Measurements from ENCODE around the gene YKT6.

YKT6 gene

GRCh38 chr7:44211126-44211675, 10.4 kb downstream of the YKT6 start:
- no peak overlapping the region for H3K4me3 ChIP-seq (ENCODE audit: low read length)
- no peak overlapping the region for H2AFZ ChIP-seq (ENCODE audit: low read depth, low read length)
- no peaks in the 10 kb centered on the region for H3K4me1 ChIP-seq (ENCODE audit: insufficient read depth, low read length)
- no peaks in the 10 kb centered on the region for H3K9me3 ChIP-seq (ENCODE audit: low read length)
- H3K36me3 ChIP-seq (ENCODE audit: insufficient read depth, low read length), result peaks cover 66% of the 10 kb centered on the region
- H3K27me3 ChIP-seq (ENCODE audit: insufficient read depth, low read length), result no peaks in the 10 kb centered on the region

DNA sequence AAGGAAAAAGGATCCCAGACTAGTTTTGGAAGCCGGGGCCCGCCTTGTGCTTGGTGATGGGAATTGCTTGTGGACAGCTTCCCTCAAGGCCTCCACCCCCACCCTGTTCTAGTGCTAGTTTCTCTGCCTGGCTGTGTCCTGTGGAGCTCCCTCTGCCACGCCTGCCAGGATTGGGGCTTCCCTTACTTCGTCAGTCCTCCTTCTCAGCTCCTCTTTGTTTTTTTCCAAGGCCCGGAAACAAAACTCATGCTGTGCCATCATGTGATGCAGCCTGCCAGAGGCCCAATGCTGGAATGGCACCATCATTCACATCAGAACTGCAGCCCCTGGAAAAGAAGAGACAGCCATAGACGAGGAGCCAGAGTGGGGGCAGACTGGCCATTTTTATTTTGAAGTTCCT, 11.2 kb downstream of the YKT6 start:
- no peaks in the 10 kb centered on the region for H3K9me3 ChIP-seq (ENCODE audit: low read length)
- H3K4me1 ChIP-seq (ENCODE audit: insufficient read depth, low read length), result no peaks in the 10 kb centered on the region
- no peak overlapping the region for H2AFZ ChIP-seq (ENCODE audit: low read depth, low read length)
- H3K36me3 ChIP-seq (ENCODE audit: insufficient read depth, low read length), result peaks cover 57% of the 10 kb centered on the region
- H3K4me3 ChIP-seq (ENCODE audit: low read length), result no peak overlapping the region
- no peaks in the 10 kb centered on the region for H3K27me3 ChIP-seq (ENCODE audit: insufficient read depth, low read length)

- H3K36me3 ChIP-seq (ENCODE audit: insufficient read depth, low read length), result peaks cover 52% of the 10 kb centered on the region
These were observed 11.9 kb downstream of the YKT6 start for GRCh38 chr7:44212581-44213184.

DNA sequence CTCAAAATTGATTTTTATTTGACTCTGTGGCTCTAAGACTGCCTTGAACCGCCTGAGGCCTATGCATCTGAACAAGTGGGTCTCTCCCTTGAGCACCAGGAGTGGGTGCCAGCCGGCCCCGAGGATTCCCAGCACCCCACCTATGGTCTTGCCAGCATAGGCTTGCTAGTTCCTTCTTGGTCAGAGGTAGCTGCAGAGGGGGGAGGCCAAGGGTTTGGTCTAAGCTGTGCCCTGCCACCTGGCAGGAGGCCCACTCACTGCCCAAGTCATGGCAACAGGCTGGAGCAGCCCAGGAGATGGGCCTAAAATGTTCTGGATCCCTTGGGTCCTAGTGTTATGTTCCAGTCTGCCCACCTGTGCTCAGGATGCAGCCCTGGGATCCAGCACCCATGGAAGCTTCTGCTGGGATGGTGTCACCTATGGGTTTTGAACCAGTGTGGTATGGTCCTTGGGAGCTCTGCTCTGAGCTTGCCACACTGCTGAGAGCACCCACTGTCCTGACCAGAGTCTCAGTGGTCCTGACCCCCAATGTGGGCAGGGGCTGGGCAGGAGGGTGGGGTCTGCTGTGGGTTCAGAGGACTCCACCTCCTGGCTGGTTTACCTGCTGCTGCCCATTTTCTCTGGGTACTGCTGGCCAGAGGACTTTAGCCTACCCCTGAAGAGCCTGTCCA, 12.6 kb downstream of the YKT6 start:
- Histone ChIP-seq H3K27me3 (ENCODE audit: insufficient read depth, low read length) (no peaks in the 10 kb centered on the region), H3K4me3 (ENCODE audit: low read length) (no peak overlapping the region), H2AFZ (ENCODE audit: low read depth, low read length) (no peak overlapping the region), H3K9me3 (ENCODE audit: low read length) (no peaks in the 10 kb centered on the region), H3K4me1 (ENCODE audit: insufficient read depth, low read length) (peaks cover 6% of the 10 kb centered on the region), H3K36me3 (ENCODE audit: insufficient read depth, low read length) (peaks cover 47% of the 10 kb centered on the region)

More at GRCh38 chr7:44212581-44213184, 11.9 kb downstream of the YKT6 start:
- no peaks in the 10 kb centered on the region for H3K4me1 ChIP-seq (ENCODE audit: insufficient read depth, low read length)
- H3K9me3 ChIP-seq (ENCODE audit: low read length), result no peaks in the 10 kb centered on the region
- no peak overlapping the region for H3K4me3 ChIP-seq (ENCODE audit: low read length)
- H3K27me3 ChIP-seq (ENCODE audit: insufficient read depth, low read length), result no peaks in the 10 kb centered on the region
- H2AFZ ChIP-seq (ENCODE audit: low read depth, low read length), result no peak overlapping the region

DNA sequence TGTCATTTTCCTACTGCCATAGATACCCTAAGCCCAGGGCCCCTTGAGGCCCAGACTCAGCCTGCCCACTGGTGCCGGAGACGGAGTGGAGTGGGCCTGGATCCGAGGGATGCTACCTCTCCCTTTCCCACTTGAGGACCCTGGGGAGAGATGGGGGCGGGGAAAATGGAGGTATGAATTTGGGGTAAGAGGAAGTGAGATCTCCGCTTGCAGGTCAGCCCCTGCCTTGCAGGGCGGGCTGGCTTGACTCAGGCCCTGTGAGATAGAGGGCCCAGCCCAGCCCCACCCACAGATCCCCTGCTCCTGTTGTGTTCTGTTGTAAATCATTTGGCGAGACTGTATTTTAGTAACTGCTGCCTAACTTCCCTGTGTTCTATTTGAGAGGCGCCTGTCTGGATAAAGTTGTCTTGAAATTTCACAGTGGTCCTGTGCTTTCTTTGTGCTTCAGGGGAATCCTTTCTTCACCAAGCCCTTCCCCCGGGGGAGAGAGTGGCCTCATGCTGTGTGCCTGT, 13.2 kb downstream of the YKT6 start:
- no peaks in the 10 kb centered on the region for H3K27me3 ChIP-seq (ENCODE audit: insufficient read depth, low read length)
- peaks cover 1% of the 10 kb centered on the region for H3K9me3 ChIP-seq (ENCODE audit: low read length)
- no peak overlapping the region for H3K4me3 ChIP-seq (ENCODE audit: low read length)
- peaks cover 41% of the 10 kb centered on the region for H3K36me3 ChIP-seq (ENCODE audit: insufficient read depth, low read length)
- peaks cover 11% of the 10 kb centered on the region for H3K4me1 ChIP-seq (ENCODE audit: insufficient read depth, low read length)
- no peak overlapping the region for H2AFZ ChIP-seq (ENCODE audit: low read depth, low read length)

DNA sequence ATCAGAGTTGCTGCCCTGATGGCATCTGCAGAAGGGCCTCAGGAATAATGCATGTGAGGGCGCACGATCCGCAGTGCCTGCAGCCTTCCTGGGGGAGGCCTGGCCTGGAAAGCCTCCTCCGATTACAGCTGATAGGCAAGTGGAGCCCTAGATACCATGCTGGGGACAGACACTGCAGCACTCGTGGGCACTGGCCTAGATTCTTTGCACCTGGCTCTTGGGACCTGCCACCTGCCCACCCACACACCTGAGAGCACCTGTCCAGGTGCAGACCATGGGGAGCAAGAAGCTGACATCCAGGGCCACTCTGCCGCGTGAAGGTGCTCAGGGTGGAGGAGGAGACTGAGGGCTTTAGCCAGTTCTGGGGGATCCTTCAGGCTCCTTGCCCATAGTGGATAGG, 14.8 kb downstream of the YKT6 start:
- H3K4me1 ChIP-seq (ENCODE audit: insufficient read depth, low read length), result peaks cover 11% of the 10 kb centered on the region
- H3K27me3 ChIP-seq (ENCODE audit: insufficient read depth, low read length), result no peaks in the 10 kb centered on the region
- no peak overlapping the region for H3K4me3 ChIP-seq (ENCODE audit: low read length)
- H2AFZ ChIP-seq (ENCODE audit: low read depth, low read length), result no peak overlapping the region
- peaks cover 27% of the 10 kb centered on the region for H3K36me3 ChIP-seq (ENCODE audit: insufficient read depth, low read length)
- peaks cover 2% of the 10 kb centered on the region for H3K9me3 ChIP-seq (ENCODE audit: low read length)

GRCh38 chr7:44216019-44216418, 15.2 kb downstream of the YKT6 start:
- peaks cover 2% of the 10 kb centered on the region for H3K9me3 ChIP-seq (ENCODE audit: low read length)

GRCh38 chr7:44216521-44217222, 15.9 kb downstream of the YKT6 start:
- Histone ChIP-seq H3K4me3 (ENCODE audit: low read length) (no peak overlapping the region), H2AFZ (ENCODE audit: low read depth, low read length) (no peak overlapping the region), H3K36me3 (ENCODE audit: insufficient read depth, low read length) (peaks cover 17% of the 10 kb centered on the region), H3K9me3 (ENCODE audit: low read length) (peaks cover 2% of the 10 kb centered on the region), H3K27me3 (ENCODE audit: insufficient read depth, low read length) (no peaks in the 10 kb centered on the region), H3K4me1 (ENCODE audit: insufficient read depth, low read length) (peaks cover 11% of the 10 kb centered on the region)

More at GRCh38 chr7:44216019-44216418, 15.2 kb downstream of the YKT6 start:
- H3K4me3 ChIP-seq (ENCODE audit: low read length), result no peak overlapping the region
- H3K27me3 ChIP-seq (ENCODE audit: insufficient read depth, low read length), result no peaks in the 10 kb centered on the region
- H3K4me1 ChIP-seq (ENCODE audit: insufficient read depth, low read length), result peaks cover 11% of the 10 kb centered on the region
- H2AFZ ChIP-seq (ENCODE audit: low read depth, low read length), result no peak overlapping the region
- peaks cover 22% of the 10 kb centered on the region for H3K36me3 ChIP-seq (ENCODE audit: insufficient read depth, low read length)

GRCh38 chr7:44217223-44217714, 16.5 kb downstream of the YKT6 start:
- no peaks in the 10 kb centered on the region for H3K27me3 ChIP-seq (ENCODE audit: insufficient read depth, low read length)
- peaks cover 11% of the 10 kb centered on the region for H3K36me3 ChIP-seq (ENCODE audit: insufficient read depth, low read length)
- H3K4me3 ChIP-seq (ENCODE audit: low read length), result no peak overlapping the region
- peaks cover 11% of the 10 kb centered on the region for H3K4me1 ChIP-seq (ENCODE audit: insufficient read depth, low read length)
- peaks cover 2% of the 10 kb centered on the region for H3K9me3 ChIP-seq (ENCODE audit: low read length)
- no peak overlapping the region for H2AFZ ChIP-seq (ENCODE audit: low read depth, low read length)

- Histone ChIP-seq H2AFZ (ENCODE audit: low read depth, low read length) (no peak overlapping the region), H3K36me3 (ENCODE audit: insufficient read depth, low read length) (peaks cover 9% of the 10 kb centered on the region), H3K27me3 (ENCODE audit: insufficient read depth, low read length) (peaks cover under 1% of the 10 kb centered on the region), H3K4me1 (ENCODE audit: insufficient read depth, low read length) (peaks cover 11% of the 10 kb centered on the region), H3K4me3 (ENCODE audit: low read length) (no peak overlapping the region), H3K9me3 (ENCODE audit: low read length) (peaks cover 2% of the 10 kb centered on the region)
These were observed 17.1 kb downstream of the YKT6 start for GRCh38 chr7:44217852-44218402.

- peaks cover 11% of the 10 kb centered on the region for H3K4me1 ChIP-seq (ENCODE audit: insufficient read depth, low read length)
- no peak overlapping the region for H3K4me3 ChIP-seq (ENCODE audit: low read length)
- peaks cover 3% of the 10 kb centered on the region for H3K27me3 ChIP-seq (ENCODE audit: insufficient read depth, low read length)
- H3K9me3 ChIP-seq (ENCODE audit: low read length), result peaks cover 2% of the 10 kb centered on the region
- peaks cover 2% of the 10 kb centered on the region for H3K36me3 ChIP-seq (ENCODE audit: insufficient read depth, low read length)
- no peak overlapping the region for H2AFZ ChIP-seq (ENCODE audit: low read depth, low read length)
These were observed 17.8 kb downstream of the YKT6 start for GRCh38 chr7:44218418-44219201.

- H2AFZ ChIP-seq (ENCODE audit: low read depth, low read length), result no peak overlapping the region
- no peaks in the 10 kb centered on the region for H3K36me3 ChIP-seq (ENCODE audit: insufficient read depth, low read length)
- peaks cover 8% of the 10 kb centered on the region for H3K27me3 ChIP-seq (ENCODE audit: insufficient read depth, low read length)
- no peak overlapping the region for H3K4me3 ChIP-seq (ENCODE audit: low read length)
- H3K9me3 ChIP-seq (ENCODE audit: low read length), result peaks cover 2% of the 10 kb centered on the region
- H3K4me1 ChIP-seq (ENCODE audit: insufficient read depth, low read length), result peaks cover 11% of the 10 kb centered on the region
These were observed 18.7 kb downstream of the YKT6 start for GRCh38 chr7:44219371-44220045.

All from neuron (in vitro differentiated cells).